K562 (cell line): Measurements from ENCODE around the gene ZNF672. TPM values are rescaled to one million over a fixed set of nuclear protein-coding genes. Genes with fewer than 3 reads are reported as not detected.
A peak's percentile ranks its signal among the peaks of the same experiment; 100 is the strongest.

ENCODE experiments used
- COPS2 ChIP-seq: fragments of 450-650 bp; conservative IDR thresholded peaks from 2 replicates; pipeline ENCODE4 v1.6.1; 2016; ENCODE audit warnings: mild to moderate bottlenecking, moderate library complexity
- HNRNPUL1 ChIP-seq: fragments of 200-400 bp; formaldehyde crosslinking; IDR thresholded peaks from 2 replicates; pipeline ENCODE4 v1.6.1; 2017; ENCODE audit warnings: low read length
- IRF2 ChIP-seq: sonication (generic); formaldehyde crosslinking; IDR thresholded peaks from 2 replicates; pipeline ENCODE4 v1.8.1; 2022; ENCODE audit warnings: mild to moderate bottlenecking, missing genetic modification reagents
- KDM5B ChIP-seq: fragments of 200-600 bp; sonication (generic); IDR thresholded peaks from 2 replicates; pipeline ENCODE4 v1.6.1; 2012; ENCODE audit warnings: low read depth, mild to moderate bottlenecking, moderate library complexity, low read length, control low read depth, inconsistent platforms; ENCODE audit not compliant: insufficient replicate concordance
- NFXL1 ChIP-seq: fragments of 450-650 bp; formaldehyde crosslinking; IDR thresholded peaks from 2 replicates; pipeline ENCODE4 v1.4.0; 2021; ENCODE audit warnings: mild to moderate bottlenecking
- NR3C1 ChIP-seq: sonication (generic); formaldehyde crosslinking; IDR thresholded peaks from 2 replicates; pipeline ENCODE4 v1.8.1; 2022; ENCODE audit warnings: missing genetic modification reagents
- PCBP1 ChIP-seq: fragments of 200-400 bp; formaldehyde crosslinking; IDR thresholded peaks from 2 replicates; pipeline ENCODE4 v1.6.1; 2018; ENCODE audit warnings: mild to moderate bottlenecking, low read depth, low read length; ENCODE audit not compliant: poor library complexity, severe bottlenecking
- RBM15 ChIP-seq: fragments of 200-400 bp; formaldehyde crosslinking; IDR thresholded peaks from 2 replicates; pipeline ENCODE4 v1.6.1; 2018; ENCODE audit warnings: mild to moderate bottlenecking, low read length, moderate library complexity; ENCODE audit not compliant: insufficient read depth
- RBM39 ChIP-seq: fragments of 200-400 bp; formaldehyde crosslinking; optimal IDR thresholded peaks from 2 replicates; pipeline ENCODE3; 2018; ENCODE audit warnings: low read depth, low read length
- RFX5 ChIP-seq: IDR thresholded peaks from 2 replicates; pipeline ENCODE4 v1.6.1; 2011; ENCODE audit warnings: low read depth, mild to moderate bottlenecking, improper control_type of control experiment, low read length
- SMAD3 ChIP-seq: fragments of 450-650 bp; formaldehyde crosslinking; conservative IDR thresholded peaks from 2 replicates; pipeline ENCODE4 v1.4.0; 2020; ENCODE audit warnings: mild to moderate bottlenecking
- SREBF2 ChIP-seq: sonication (generic); formaldehyde crosslinking; IDR thresholded peaks from 2 replicates; pipeline ENCODE4 v1.4.0; 2020; ENCODE audit warnings: mild to moderate bottlenecking, missing genetic modification reagents
- TEAD1 ChIP-seq, 2 experiments: fragments of 450-650 bp in 1 of 2; sonication (generic) in 1 of 2; formaldehyde crosslinking; IDR thresholded peaks; 2 replicates each; pipeline versions ENCODE4 v1.4.0 to v1.8.0; 2020 to 2022; ENCODE audit warnings: mild to moderate bottlenecking in 2 of 2, missing genetic modification reagents in 1 of 2
- ZNF134 ChIP-seq: fragments of 250-450 bp; sonication (Bioruptor Pico); conservative IDR thresholded peaks from 2 replicates; pipeline ENCODE4 v1.4.0; 2020
- ZNF274 ChIP-seq: IDR thresholded peaks from 2 replicates; pipeline ENCODE4 v1.6.1; 2011; ENCODE audit warnings: low read depth, mild to moderate bottlenecking, low read length, moderate library complexity, borderline replicate concordance
- ZNF354B ChIP-seq: fragments of 250-450 bp; sonication (Bioruptor Pico); IDR thresholded peaks from 2 replicates; pipeline ENCODE4 v1.4.0; 2020
- ZNF551 ChIP-seq: fragments of 250-450 bp; sonication (Bioruptor Pico); IDR thresholded peaks from 2 replicates; pipeline ENCODE4 v1.5.0; 2021; ENCODE audit warnings: mild to moderate bottlenecking, moderate library complexity
- ZNF561 ChIP-seq: fragments of 450-650 bp; formaldehyde crosslinking; conservative IDR thresholded peaks from 2 replicates; pipeline ENCODE4 v1.4.0; 2020; ENCODE audit warnings: mild to moderate bottlenecking, moderate library complexity
- ZNF696 ChIP-seq: fragments of 250-450 bp; sonication (Bioruptor Pico); conservative IDR thresholded peaks from 2 replicates; pipeline ENCODE4 v1.4.0; 2020; ENCODE audit warnings: mild to moderate bottlenecking, moderate library complexity
- polyA plus RNA-seq, 8 experiments: library from polyadenylated mRNA; depleted of rRNA in 4 of 8; stranded (reverse) in 5 of 8; unstranded in 3 of 8; fragments of >200 nt; fragmentation: Nextera tagmentation in 2 of 8; fragmentation: Illumina TruSeq in 1 of 8; extraction: Ambion mirVana in 2 of 8; extraction: Trizol in 1 of 8; gene quantifications; 2 replicates each; pipeline versions ENCODE4 v1.2.1 to v1.2.3, GENCODE V29; 2011 to 2014; ENCODE audit warnings: inconsistent platforms in 1 of 8, missing spikeins in 1 of 8
- total RNA-seq, 7 experiments: library from RNA; depleted of rRNA in 6 of 7; stranded (reverse); fragments of >200 nt in 6 of 7; fragmentation: Illumina TruSeq in 2 of 7; extraction: Trizol in 2 of 7; gene quantifications; 2 replicates each; pipeline versions ENCODE4 v1.2.1 to v1.2.3, GENCODE V29; 2011 to 2021; ENCODE audit warnings: low replicate concordance in 1 of 7
- TF ChIP-seq, protein P1 (sequence below), 2 experiments: fragments of 450-650 bp in 1 of 2; sonication (generic) in 1 of 2; formaldehyde crosslinking in 1 of 2; IDR thresholded peaks in 1 of 2; conservative IDR thresholded peaks in 1 of 2; 2 replicates each; pipeline versions ENCODE4 v1.6.1 to v1.8.1; 2016 to 2023; ENCODE audit warnings: mild to moderate bottlenecking in 2 of 2, moderate library complexity in 2 of 2, inconsistent platforms in 1 of 2, missing genetic modification reagents in 1 of 2
- TF ChIP-seq, protein P2 (sequence below): sonication (generic); formaldehyde crosslinking; IDR thresholded peaks from 2 replicates; pipeline ENCODE4 v1.8.0; 2022; ENCODE audit warnings: missing genetic modification reagents, mild to moderate bottlenecking, moderate library complexity, borderline replicate concordance
- TF ChIP-seq, protein P3 (sequence below): sonication (generic); formaldehyde crosslinking; IDR thresholded peaks from 2 replicates; pipeline ENCODE4 v1.4.0; 2020; ENCODE audit warnings: mild to moderate bottlenecking, missing genetic modification reagents
- TF ChIP-seq, protein P4 (sequence below): sonication (generic); formaldehyde crosslinking; IDR thresholded peaks from 2 replicates; pipeline ENCODE4 v1.8.1; 2023; ENCODE audit warnings: mild to moderate bottlenecking, missing genetic modification reagents

Gene ZNF672
- total and polyA plus RNA-seq, 9 of the 15 experiments (the other 6 are each of a cell fraction or from before 2014, with no cell fraction given): 1.9 to 57.9 (median 24.1) TPM

DNA sequence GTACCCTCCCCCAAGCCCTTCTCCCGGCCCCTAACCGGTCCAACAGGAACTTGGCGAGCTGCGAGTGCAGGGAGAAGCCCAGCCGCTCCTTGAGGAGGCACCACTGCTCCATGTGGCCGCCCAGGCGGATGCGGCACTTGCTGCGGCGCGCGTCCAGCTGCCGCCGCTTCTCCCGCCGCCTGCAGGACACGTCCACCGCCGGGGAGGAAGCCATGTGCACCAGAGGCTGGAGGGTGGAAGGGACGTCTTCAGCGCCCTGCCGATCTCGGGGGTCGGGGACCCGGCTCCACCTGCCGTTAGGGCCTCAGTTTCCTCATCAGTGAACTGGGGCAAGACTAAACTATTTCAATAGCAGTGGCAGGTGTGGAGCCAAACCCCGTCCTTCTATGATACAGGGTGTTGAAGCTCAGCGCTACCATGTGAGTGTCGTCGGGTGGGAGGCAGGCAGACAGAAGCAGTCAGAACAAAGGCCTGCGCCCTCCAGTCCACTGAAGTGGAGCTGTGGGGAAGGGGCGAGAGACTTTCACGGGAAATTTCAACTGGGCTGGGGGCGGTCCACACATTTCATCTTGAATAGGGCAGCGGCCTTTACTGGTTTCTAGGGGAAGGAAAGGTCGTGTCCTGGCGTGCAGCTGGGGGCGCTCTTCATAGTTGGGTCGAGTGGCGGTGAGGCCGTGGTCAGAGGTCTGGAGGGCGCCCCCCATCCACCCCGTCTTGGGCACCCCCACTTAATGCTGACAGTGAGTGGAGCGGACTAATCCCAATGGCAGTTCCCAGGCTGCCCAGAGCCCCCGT is 20.3 kb downstream of the ZNF672 start (continued):
- peak; percentile 74 for TF ChIP-seq KDM5B
- TF ChIP-seq TEAD1 (CRISPR knock-in tag; IDR thresholded peaks at IDR 0.05): peak in 1 of 2 experiments; percentile 68; a peak in 1 of 4 replicates
- no peak for TF ChIP-seq ZNF134 (CRISPR knock-in tag)
- TF ChIP-seq SMAD3 (CRISPR knock-in tag): 0 out of 2 replicates have a peak, but pooled peaks have one; percentile 31
- TF ChIP-seq, protein P1, sequence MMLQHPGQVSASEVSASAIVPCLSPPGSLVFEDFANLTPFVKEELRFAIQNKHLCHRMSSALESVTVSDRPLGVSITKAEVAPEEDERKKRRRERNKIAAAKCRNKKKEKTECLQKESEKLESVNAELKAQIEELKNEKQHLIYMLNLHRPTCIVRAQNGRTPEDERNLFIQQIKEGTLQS (IDR thresholded peaks at IDR 0.05): no peak
- TF ChIP-seq, protein P1 (CRISPR knock-in tag; conservative IDR thresholded peaks at IDR 0.05): no peak
- peak; percentile 22 for TF ChIP-seq NR3C1 (CRISPR knock-in tag)
- no peak for TF ChIP-seq ZNF274
- TF ChIP-seq IRF2 (CRISPR knock-in tag): no peak
- TF ChIP-seq, protein P2, sequence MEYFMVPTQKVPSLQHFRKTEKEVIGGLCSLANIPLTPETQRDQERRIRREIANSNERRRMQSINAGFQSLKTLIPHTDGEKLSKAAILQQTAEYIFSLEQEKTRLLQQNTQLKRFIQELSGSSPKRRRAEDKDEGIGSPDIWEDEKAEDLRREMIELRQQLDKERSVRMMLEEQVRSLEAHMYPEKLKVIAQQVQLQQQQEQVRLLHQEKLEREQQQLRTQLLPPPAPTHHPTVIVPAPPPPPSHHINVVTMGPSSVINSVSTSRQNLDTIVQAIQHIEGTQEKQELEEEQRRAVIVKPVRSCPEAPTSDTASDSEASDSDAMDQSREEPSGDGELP (CRISPR knock-in tag): peak; percentile 93
- TF ChIP-seq ZNF551 (CRISPR knock-in tag): no peak
- TF ChIP-seq ZNF696 (CRISPR knock-in tag): no peak
- no peak for TF ChIP-seq RBM15
- TF ChIP-seq RBM39: no peak
- TF ChIP-seq HNRNPUL1: no peak
- TF ChIP-seq, protein P3, sequence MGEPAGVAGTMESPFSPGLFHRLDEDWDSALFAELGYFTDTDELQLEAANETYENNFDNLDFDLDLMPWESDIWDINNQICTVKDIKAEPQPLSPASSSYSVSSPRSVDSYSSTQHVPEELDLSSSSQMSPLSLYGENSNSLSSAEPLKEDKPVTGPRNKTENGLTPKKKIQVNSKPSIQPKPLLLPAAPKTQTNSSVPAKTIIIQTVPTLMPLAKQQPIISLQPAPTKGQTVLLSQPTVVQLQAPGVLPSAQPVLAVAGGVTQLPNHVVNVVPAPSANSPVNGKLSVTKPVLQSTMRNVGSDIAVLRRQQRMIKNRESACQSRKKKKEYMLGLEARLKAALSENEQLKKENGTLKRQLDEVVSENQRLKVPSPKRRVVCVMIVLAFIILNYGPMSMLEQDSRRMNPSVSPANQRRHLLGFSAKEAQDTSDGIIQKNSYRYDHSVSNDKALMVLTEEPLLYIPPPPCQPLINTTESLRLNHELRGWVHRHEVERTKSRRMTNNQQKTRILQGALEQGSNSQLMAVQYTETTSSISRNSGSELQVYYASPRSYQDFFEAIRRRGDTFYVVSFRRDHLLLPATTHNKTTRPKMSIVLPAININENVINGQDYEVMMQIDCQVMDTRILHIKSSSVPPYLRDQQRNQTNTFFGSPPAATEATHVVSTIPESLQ (CRISPR knock-in tag): peak; percentile 66
- TF ChIP-seq SREBF2: no peak
- no peak for TF ChIP-seq COPS2
- no peak for TF ChIP-seq NFXL1 (CRISPR knock-in tag)
- TF ChIP-seq, protein P4, sequence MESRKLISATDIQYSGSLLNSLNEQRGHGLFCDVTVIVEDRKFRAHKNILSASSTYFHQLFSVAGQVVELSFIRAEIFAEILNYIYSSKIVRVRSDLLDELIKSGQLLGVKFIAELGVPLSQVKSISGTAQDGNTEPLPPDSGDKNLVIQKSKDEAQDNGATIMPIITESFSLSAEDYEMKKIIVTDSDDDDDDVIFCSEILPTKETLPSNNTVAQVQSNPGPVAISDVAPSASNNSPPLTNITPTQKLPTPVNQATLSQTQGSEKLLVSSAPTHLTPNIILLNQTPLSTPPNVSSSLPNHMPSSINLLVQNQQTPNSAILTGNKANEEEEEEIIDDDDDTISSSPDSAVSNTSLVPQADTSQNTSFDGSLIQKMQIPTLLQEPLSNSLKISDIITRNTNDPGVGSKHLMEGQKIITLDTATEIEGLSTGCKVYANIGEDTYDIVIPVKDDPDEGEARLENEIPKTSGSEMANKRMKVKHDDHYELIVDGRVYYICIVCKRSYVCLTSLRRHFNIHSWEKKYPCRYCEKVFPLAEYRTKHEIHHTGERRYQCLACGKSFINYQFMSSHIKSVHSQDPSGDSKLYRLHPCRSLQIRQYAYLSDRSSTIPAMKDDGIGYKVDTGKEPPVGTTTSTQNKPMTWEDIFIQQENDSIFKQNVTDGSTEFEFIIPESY (CRISPR knock-in tag): peak; percentile 60
- TF ChIP-seq ZNF561 (CRISPR knock-in tag): no peak
- no peak for TF ChIP-seq ZNF354B (CRISPR knock-in tag)
- TF ChIP-seq PCBP1: no peak
- no peak for TF ChIP-seq RFX5
